MM.1S (cell line): Measurements from ENCODE around the gene GTSE1.

Experiments
- DNase-seq: peaks from one replicate; pipeline ENCODE4 v3.0.0-alpha.2; 2015
- H2AFZ ChIP-seq: fragments of 300-600 bp; sonication (generic); 2 replicates; pipeline ENCODE4 v1.6.0; 2016; ENCODE audit warnings: antibody characterized with exemption, low read length
- H3F3A ChIP-seq: fragments of 300-600 bp; sonication (generic); 2 replicates; pipeline ENCODE4 v1.6.1; 2016; ENCODE audit warnings: mild to moderate bottlenecking, antibody characterized with exemption, low read length, moderate library complexity, mixed read lengths; ENCODE audit not compliant: insufficient read depth
- H3K27ac ChIP-seq: fragments of 300-600 bp; sonication (generic); 2 replicates; pipeline ENCODE4 v1.5.1; 2016; ENCODE audit warnings: mild to moderate bottlenecking, low read length
- H3K27me3 ChIP-seq: fragments of 300-600 bp; sonication (generic); replicated peaks from 2 replicates; pipeline ENCODE4 v1.6.0; 2016; ENCODE audit warnings: low read length; ENCODE audit not compliant: insufficient read depth
- H3K36me3 ChIP-seq: fragments of 300-600 bp; sonication (generic); replicated peaks from 2 replicates; pipeline ENCODE4 v1.6.1; 2016; ENCODE audit warnings: mild to moderate bottlenecking, low read length, mixed read lengths; ENCODE audit not compliant: insufficient read depth
- H3K4me1 ChIP-seq: fragments of 300-600 bp; sonication (generic); 2 replicates; pipeline ENCODE4 v1.6.1; 2016; ENCODE audit warnings: low read length, mixed read lengths
- H3K4me2 ChIP-seq: fragments of 300-600 bp; sonication (generic); 2 replicates; pipeline ENCODE4 v1.6.0; 2016; ENCODE audit warnings: low read depth, low read length
- H3K4me3 ChIP-seq: fragments of 300-600 bp; sonication (generic); 2 replicates; pipeline ENCODE4 v1.5.1; 2016; ENCODE audit warnings: low read length, mixed read lengths
- H3K79me2 ChIP-seq: fragments of 300-600 bp; sonication (generic); 2 replicates; pipeline ENCODE4 v1.6.1; 2016; ENCODE audit warnings: mixed run types, low read length, mixed read lengths
- H3K9ac ChIP-seq: fragments of 300-600 bp; sonication (generic); 2 replicates; pipeline ENCODE4 v1.6.1; 2016; ENCODE audit warnings: low read length, mixed read lengths
- H3K9me2 ChIP-seq: fragments of 300-600 bp; sonication (generic); replicated peaks from 2 replicates; pipeline ENCODE4 v1.6.1; 2016; ENCODE audit warnings: mild to moderate bottlenecking, low read length, mixed read lengths; ENCODE audit not compliant: insufficient read depth
- H3K9me3 ChIP-seq: fragments of 300-600 bp; sonication (generic); replicated peaks from 2 replicates; pipeline ENCODE4 v1.6.1; 2016; ENCODE audit warnings: mild to moderate bottlenecking, low read length, mixed read lengths; ENCODE audit not compliant: insufficient read depth
- H4K20me1 ChIP-seq: fragments of 300-600 bp; sonication (generic); 2 replicates; pipeline ENCODE4 v1.6.1; 2016; ENCODE audit warnings: mild to moderate bottlenecking, low read length, moderate library complexity, mixed read lengths; ENCODE audit not compliant: insufficient read depth
- CTCF ChIP-seq: fragments of 300-600 bp; sonication (generic); IDR thresholded peaks from 2 replicates; pipeline ENCODE4 v1.5.1; 2016; ENCODE audit warnings: antibody characterized with exemption, low read length, mixed read lengths
- EZH2 ChIP-seq: fragments of 300-600 bp; sonication (generic); optimal IDR thresholded peaks from 2 replicates; pipeline ENCODE3; 2017; ENCODE audit warnings: low read depth, mild to moderate bottlenecking, antibody characterized with exemption, low read length, mixed read lengths
- EZH2phosphoT487 ChIP-seq: fragments of 300-600 bp; sonication (generic); IDR thresholded peaks from 2 replicates; pipeline ENCODE4 v1.6.1; 2018; ENCODE audit warnings: antibody characterized with exemption, low read length

The GTSE1 gene

GRCh38 chr22:46373159-46373558 lies 76.5 kb downstream of the GTSE1 start:
- H3K4me3 ChIP-seq: no peak overlapping the region
- peaks cover 22% of the 10 kb centered on the region for H3K27me3 ChIP-seq
- H3K4me1 ChIP-seq: peaks cover 7% of the 10 kb centered on the region; the same call in 1 of the 2 replicates
- H3K4me2 ChIP-seq: no peak overlapping the region
- TF ChIP-seq CTCF: no peak
- H3K9me3 ChIP-seq: no peaks in the 10 kb centered on the region
- H3K9ac ChIP-seq: no peak overlapping the region
- no peak for DNase-seq
- no peaks in the 10 kb centered on the region for H3K9me2 ChIP-seq
- no peak overlapping the region for H3K27ac ChIP-seq
- H3K79me2 ChIP-seq: no peaks in the 10 kb centered on the region
- no peak overlapping the region for H2AFZ ChIP-seq
- no peaks in the 10 kb centered on the region for H3K36me3 ChIP-seq
- H3F3A ChIP-seq: no peaks in the 10 kb centered on the region
- no peaks in the 10 kb centered on the region for H4K20me1 ChIP-seq

- DNase-seq: no peak
- TF ChIP-seq EZH2phosphoT487 (no peak), CTCF (no peak), EZH2 (no peak)
- Histone ChIP-seq H2AFZ (no peak overlapping the region), H3K4me1 (peaks cover 7% of the 10 kb centered on the region; the same call in 1 of the 2 replicates), H3F3A (no peaks in the 10 kb centered on the region), H3K27me3 (peaks cover 31% of the 10 kb centered on the region), H3K27ac (no peak overlapping the region), H3K9me3 (no peaks in the 10 kb centered on the region), H3K9me2 (no peaks in the 10 kb centered on the region), H3K36me3 (no peaks in the 10 kb centered on the region), H3K9ac (no peak overlapping the region), H3K4me3 (no peak overlapping the region), H3K4me2 (no peak overlapping the region), H3K79me2 (no peaks in the 10 kb centered on the region), H4K20me1 (no peaks in the 10 kb centered on the region)
Observed at GRCh38 chr22:46373921-46374662, 77.4 kb downstream of the GTSE1 start.

GRCh38 chr22:46374663-46375474 lies 78.2 kb downstream of the GTSE1 start:
- Histone ChIP-seq H3K27me3 (peaks cover 39% of the 10 kb centered on the region), H3K4me3 (no peak overlapping the region), H4K20me1 (no peaks in the 10 kb centered on the region), H3K9ac (no peak overlapping the region), H3K4me1 (peaks cover 7% of the 10 kb centered on the region; the same call in 1 of the 2 replicates), H3K4me2 (no peak overlapping the region), H3K36me3 (no peaks in the 10 kb centered on the region), H3K79me2 (no peaks in the 10 kb centered on the region), H3K9me2 (no peaks in the 10 kb centered on the region), H3K27ac (no peak overlapping the region), H2AFZ (no peak overlapping the region), H3F3A (no peaks in the 10 kb centered on the region), H3K9me3 (no peaks in the 10 kb centered on the region)
- DNase-seq: no peak
- TF ChIP-seq EZH2 (no peak), EZH2phosphoT487 (no peak), CTCF (no peak)
